NCI-H146 (cell line): Measurements from ENCODE around the gene OGFOD1.

Experiments
- DNase-seq: peaks from one replicate; lab custom pipeline; 2025; lab: John Stamatoyannopoulos, UW

The OGFOD1 gene

GRCh38 chr16:56450986-56451752 lies at the start of gene OGFOD1, which contains the start of gene NUDT21:
TSS of gene OGFOD1 (plus strand) at chr16:56451554. CDS start at chr16:56451613, 59 bp downstream.
TSS of gene NUDT21 (minus strand) at chr16:56451332. CDS start at chr16:56451202, 130 bp downstream.
- peak; percentile 95 for DNase-seq

GRCh38 chr16:56405977-56406672 lies 45.2 kb upstream of the OGFOD1 start:
- DNase-seq: no peak

- DNase-seq: no peak
Observed at GRCh38 chr16:56408379-56409098, 42.8 kb upstream of the OGFOD1 start.

GRCh38 chr16:56409195-56409594 lies 42.2 kb upstream of the OGFOD1 start:
- DNase-seq: no peak

- no peak for DNase-seq
Observed at GRCh38 chr16:56411123-56411522, 40.2 kb upstream of the OGFOD1 start.

- DNase-seq: no peak
Observed at GRCh38 chr16:56411624-56412023, 39.7 kb upstream of the OGFOD1 start.

GRCh38 chr16:56413381-56413780 lies 38.0 kb upstream of the OGFOD1 start:
- no peak for DNase-seq

GRCh38 chr16:56414366-56414765 lies 37.0 kb upstream of the OGFOD1 start:
- DNase-seq: no peak

- no peak for DNase-seq
Observed at GRCh38 chr16:56415875-56416274, 35.5 kb upstream of the OGFOD1 start.

- no peak for DNase-seq
Observed at GRCh38 chr16:56417138-56417537, 34.2 kb upstream of the OGFOD1 start.

GRCh38 chr16:56419740-56420548 lies 31.4 kb upstream of the OGFOD1 start:
- DNase-seq: peak; percentile 10

GRCh38 chr16:56420613-56421012 lies 30.7 kb upstream of the OGFOD1 start:
- no peak for DNase-seq

- no peak for DNase-seq
Observed at GRCh38 chr16:56421313-56421712, 30.0 kb upstream of the OGFOD1 start.

- no peak for DNase-seq
Observed at GRCh38 chr16:56421976-56422669, 29.2 kb upstream of the OGFOD1 start.

- DNase-seq: no peak
Observed at GRCh38 chr16:56422896-56423441, 28.4 kb upstream of the OGFOD1 start.

- DNase-seq: no peak
Observed at GRCh38 chr16:56423584-56424403, 27.6 kb upstream of the OGFOD1 start.

- DNase-seq: no peak
Observed at GRCh38 chr16:56424404-56424764, 27.0 kb upstream of the OGFOD1 start.

GRCh38 chr16:56424791-56425438 lies 26.4 kb upstream of the OGFOD1 start:
- peak; percentile 61 for DNase-seq

GRCh38 chr16:56425439-56425832 lies 25.9 kb upstream of the OGFOD1 start, which contains the start of gene AMFR:
TSS of gene AMFR (minus strand) at chr16:56425545. CDS start at chr16:56425327, 218 bp downstream.
- peak; percentile 75 for DNase-seq
